GM13976 (cell line): ENCODE measurements around the gene SNAP91.

Experiments used
- DNase-seq: peaks from one replicate; pipeline ENCODE4 v3.0.0; 2012; ENCODE audit warnings: low spot score
- CTCF ChIP-seq: IDR thresholded peaks from 2 replicates; pipeline ENCODE4 v1.5.1; 2012; ENCODE audit warnings: borderline replicate concordance, mild to moderate bottlenecking; ENCODE audit not compliant: insufficient read depth; ENCODE audit errors: extremely low read depth, missing control alignments, control extremely low read depth
- in situ Hi-C: fragments of 300-500 bp; cut with MboI; formaldehyde crosslinking; loops from one replicate; pipeline ENCODE4 v1.12.0; 2022; ENCODE audit warnings: low sequenced_read_pairs, mixed read lengths, inconsistent platforms; ENCODE audit not compliant: unreplicated experiment

SNAP91 gene

GRCh38 chr6:83539678-83540077, 169.2 kb downstream of the SNAP91 start:
- in situ Hi-C loops, result no loop called here
- TF ChIP-seq CTCF, result no peak
- no peak for DNase-seq

DNA sequence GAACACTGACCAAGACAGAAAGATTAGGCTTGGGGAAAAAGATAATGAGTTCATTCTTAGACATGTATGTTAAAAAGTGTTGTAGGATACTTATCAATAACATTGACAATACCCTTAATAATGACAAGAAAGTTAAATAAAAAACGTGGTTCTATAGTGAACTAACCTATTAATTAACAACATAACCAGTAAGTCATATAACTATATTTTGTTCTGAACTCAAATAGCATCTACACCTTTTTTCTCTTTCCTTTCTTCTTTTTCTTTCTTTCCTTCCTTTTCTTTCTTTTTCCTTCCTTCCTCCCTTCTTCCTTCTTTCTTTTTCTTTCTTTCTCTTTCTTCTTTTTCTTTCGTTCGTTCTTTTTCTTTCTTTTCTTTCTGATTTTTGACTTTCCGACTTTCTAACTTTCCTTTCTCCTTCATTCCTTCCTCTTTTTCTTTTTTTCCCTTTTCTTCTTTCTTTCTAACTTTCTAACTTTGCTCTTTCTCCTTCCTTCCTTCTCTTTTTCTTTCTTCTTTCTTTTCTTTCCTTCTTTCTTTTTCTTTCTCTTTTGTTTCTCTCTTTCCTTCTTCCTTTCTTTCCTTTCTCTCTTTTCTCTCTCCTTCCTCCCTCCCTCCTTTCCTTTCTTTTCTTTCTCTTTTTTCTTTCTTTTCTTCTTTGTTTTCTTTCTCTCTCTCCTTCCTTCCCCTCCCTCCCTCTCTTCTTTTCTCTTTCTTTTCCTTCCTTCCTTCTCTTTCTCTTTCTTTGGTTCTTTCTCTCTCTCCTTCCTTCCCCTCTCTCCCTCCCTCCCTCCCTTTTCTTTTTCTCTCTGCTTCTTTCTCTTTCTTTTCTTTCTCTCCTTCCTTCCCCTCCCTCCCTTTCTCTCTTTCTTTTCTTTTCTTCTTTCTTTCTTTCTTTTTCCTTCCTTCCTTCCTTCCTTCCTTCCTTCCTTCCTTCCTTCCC, 172.0 kb downstream of the SNAP91 start:
- no peak for DNase-seq
- in situ Hi-C loops, result no loop called here
- TF ChIP-seq CTCF, result no peak

- DNase-seq, result peak; percentile 32
- peak; percentile 67 for TF ChIP-seq CTCF
- in situ Hi-C loops, result no loop called here
Measured at GRCh38 chr6:83536034-83536646, 172.8 kb downstream of the SNAP91 start.

- TF ChIP-seq CTCF, result no peak
- no peak for DNase-seq
- in situ Hi-C loops, result loop anchor here (5.0 kb wide), 1 partner anchor 297 kb away; no protein-coding TSS in a partner anchor
Measured at GRCh38 chr6:83518816-83519480, 190.0 kb downstream of the SNAP91 start.

DNA sequence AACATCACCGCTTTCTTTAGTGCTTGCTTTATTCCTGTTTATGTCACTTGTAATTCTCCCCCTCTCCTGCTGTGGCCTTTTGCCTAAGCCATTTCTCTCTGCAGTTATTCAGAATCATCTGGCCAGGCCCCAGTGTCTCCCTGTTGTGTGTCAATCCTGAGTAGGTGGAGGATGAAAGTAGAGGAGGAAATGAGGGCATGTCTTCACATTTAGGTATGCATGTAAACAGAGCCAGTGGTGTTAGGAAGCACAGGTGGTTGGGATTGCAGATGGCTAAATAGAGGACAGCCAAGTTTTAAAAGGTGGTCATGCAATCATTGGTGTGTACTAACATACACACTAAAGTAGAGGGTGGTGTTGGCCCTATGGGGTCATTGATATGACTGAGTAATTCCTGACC, 191.4 kb downstream of the SNAP91 start:
- in situ Hi-C loops, result loop anchor here (5.0 kb wide), 1 partner anchor 295 kb away; no protein-coding TSS in a partner anchor
- TF ChIP-seq CTCF, result no peak
- no peak for DNase-seq

DNA sequence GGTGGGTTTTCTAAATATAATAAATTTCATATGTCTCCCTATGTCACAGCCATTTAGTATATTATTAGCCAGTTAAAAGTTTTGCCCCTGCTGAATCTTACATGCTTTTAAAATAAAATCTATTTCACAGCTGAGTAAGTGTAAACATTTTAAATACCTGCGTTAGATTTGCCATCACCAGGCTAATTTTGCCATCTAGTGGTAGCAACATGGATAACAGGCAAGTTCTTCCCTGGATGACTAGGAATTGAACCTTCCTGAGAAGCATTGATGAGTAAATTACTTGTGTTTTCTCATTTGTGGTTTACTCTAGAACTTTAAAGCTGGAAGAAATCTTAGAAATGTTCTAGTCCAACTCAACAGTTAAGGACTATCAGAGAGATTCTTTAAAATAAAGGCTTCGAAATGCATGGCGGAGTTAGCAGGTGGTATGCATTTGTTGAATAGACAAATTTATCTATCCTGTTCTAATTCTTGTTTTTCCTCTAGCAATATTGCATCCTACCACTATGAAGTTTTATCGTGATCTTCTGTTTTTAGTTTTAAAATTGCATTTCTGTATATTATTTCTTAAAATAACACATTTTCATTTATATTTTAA, 193.9 kb downstream of the SNAP91 start:
- TF ChIP-seq CTCF, result peak; percentile 66
- DNase-seq, result peak; percentile 59
- in situ Hi-C loops, result loop anchor here (5.0 kb wide), 1 partner anchor 293 kb away; no protein-coding TSS in a partner anchor
